ENCODE measurements around the gene FMN1. TPM values are rescaled to one million over a fixed set of nuclear protein-coding genes. Genes with fewer than 3 reads are reported as not detected.
A peak's percentile ranks its signal among the peaks of the same experiment; 100 is the strongest.

The FMN1 gene
- total RNA-seq, 1 experiment from 2014 or later: 1.2 TPM

GRCh38 chr15:32828507-32829186, 365.9 kb downstream of the FMN1 start:
- no peak overlapping the region for H3K4me3 Mint-ChIP-seq (ENCODE audit: unreplicated experiment)
- POLR2A ChIA-PET: no interaction called here
- intact Hi-C loops (cut with micrococcal nuclease): no loop called here
- H3K27me3 Mint-ChIP-seq (ENCODE audit: insufficient read depth, unreplicated experiment): no peaks in the 10 kb centered on the region
- H3K4me1 Mint-ChIP-seq (ENCODE audit: insufficient read depth, unreplicated experiment): peaks cover 16% of the 10 kb centered on the region
- no TSS peak for BruUV-seq (replicated peaks)
- no peak overlapping the region for H3K27ac Mint-ChIP-seq (ENCODE audit: low read depth, unreplicated experiment)
- DNase-seq (ENCODE audit: unreplicated experiment): peak; percentile 79
- TF ChIP-seq, protein P1, sequence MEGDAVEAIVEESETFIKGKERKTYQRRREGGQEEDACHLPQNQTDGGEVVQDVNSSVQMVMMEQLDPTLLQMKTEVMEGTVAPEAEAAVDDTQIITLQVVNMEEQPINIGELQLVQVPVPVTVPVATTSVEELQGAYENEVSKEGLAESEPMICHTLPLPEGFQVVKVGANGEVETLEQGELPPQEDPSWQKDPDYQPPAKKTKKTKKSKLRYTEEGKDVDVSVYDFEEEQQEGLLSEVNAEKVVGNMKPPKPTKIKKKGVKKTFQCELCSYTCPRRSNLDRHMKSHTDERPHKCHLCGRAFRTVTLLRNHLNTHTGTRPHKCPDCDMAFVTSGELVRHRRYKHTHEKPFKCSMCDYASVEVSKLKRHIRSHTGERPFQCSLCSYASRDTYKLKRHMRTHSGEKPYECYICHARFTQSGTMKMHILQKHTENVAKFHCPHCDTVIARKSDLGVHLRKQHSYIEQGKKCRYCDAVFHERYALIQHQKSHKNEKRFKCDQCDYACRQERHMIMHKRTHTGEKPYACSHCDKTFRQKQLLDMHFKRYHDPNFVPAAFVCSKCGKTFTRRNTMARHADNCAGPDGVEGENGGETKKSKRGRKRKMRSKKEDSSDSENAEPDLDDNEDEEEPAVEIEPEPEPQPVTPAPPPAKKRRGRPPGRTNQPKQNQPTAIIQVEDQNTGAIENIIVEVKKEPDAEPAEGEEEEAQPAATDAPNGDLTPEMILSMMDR (IDR thresholded peaks at IDR 0.05; ENCODE audit: unreplicated experiment): no peak
- no peaks in the 10 kb centered on the region for H3K9me3 Mint-ChIP-seq (ENCODE audit: unreplicated experiment)
- H3K36me3 Mint-ChIP-seq (ENCODE audit: insufficient read depth, unreplicated experiment): no peaks in the 10 kb centered on the region
- CTCF ChIA-PET: interaction anchor here (0.7 to 1.1 kb wide), 3 partner anchors 15 to 142 kb away, joined by 3 to 5 read pairs (median 4); no protein-coding TSS in a partner anchor

GRCh38 chr15:32826685-32827084, 367.8 kb downstream of the FMN1 start:
- no peaks in the 10 kb centered on the region for H3K36me3 Mint-ChIP-seq (ENCODE audit: insufficient read depth, unreplicated experiment)
- TF ChIP-seq, protein P1 (IDR thresholded peaks at IDR 0.05; ENCODE audit: unreplicated experiment): no peak
- BruUV-seq (replicated peaks): no TSS peak
- no peak for DNase-seq (ENCODE audit: unreplicated experiment)
- intact Hi-C loops (cut with micrococcal nuclease): no loop called here
- ChIA-PET POLR2A (no interaction called here), CTCF (interaction anchor here (0.5 to 1.9 kb wide), 5 partner anchors 18 to 168 kb away, joined by 3 to 12 read pairs (median 5); no protein-coding TSS in a partner anchor)
- H3K9me3 Mint-ChIP-seq (ENCODE audit: unreplicated experiment): no peaks in the 10 kb centered on the region
- no peaks in the 10 kb centered on the region for H3K27me3 Mint-ChIP-seq (ENCODE audit: insufficient read depth, unreplicated experiment)
- H3K4me3 Mint-ChIP-seq (ENCODE audit: unreplicated experiment): no peak overlapping the region
- H3K4me1 Mint-ChIP-seq (ENCODE audit: insufficient read depth, unreplicated experiment): peaks cover 16% of the 10 kb centered on the region
- H3K27ac Mint-ChIP-seq (ENCODE audit: low read depth, unreplicated experiment): no peak overlapping the region

GRCh38 chr15:32825219-32825618, 369.3 kb downstream of the FMN1 start:
- Mint-ChIP-seq H3K27ac (ENCODE audit: low read depth, unreplicated experiment) (peak overlapping the region; percentile 21), H3K36me3 (ENCODE audit: insufficient read depth, unreplicated experiment) (no peaks in the 10 kb centered on the region), H3K27me3 (ENCODE audit: insufficient read depth, unreplicated experiment) (no peaks in the 10 kb centered on the region), H3K4me3 (ENCODE audit: unreplicated experiment) (peak overlapping the region; percentile 0), H3K4me1 (ENCODE audit: insufficient read depth, unreplicated experiment) (peaks cover 16% of the 10 kb centered on the region), H3K9me3 (ENCODE audit: unreplicated experiment) (no peaks in the 10 kb centered on the region)
- ChIA-PET POLR2A (no interaction called here), CTCF (interaction anchor here (0.5 to 1.3 kb wide), 5 partner anchors 17 to 165 kb away, joined by 3 to 9 read pairs (median 4); no protein-coding TSS in a partner anchor)
- intact Hi-C loops (cut with micrococcal nuclease): loop anchor here (1.0 kb wide), 1 partner anchor 163 kb away; no protein-coding TSS in a partner anchor
- BruUV-seq (replicated peaks): no TSS peak
- TF ChIP-seq, protein P1 (IDR thresholded peaks at IDR 0.05; ENCODE audit: unreplicated experiment): no peak
- DNase-seq (ENCODE audit: unreplicated experiment): peak; percentile 45

GRCh38 chr15:32824777-32825176, 369.7 kb downstream of the FMN1 start:
- Mint-ChIP-seq H3K27ac (ENCODE audit: low read depth, unreplicated experiment) (peak overlapping the region; percentile 21), H3K4me3 (ENCODE audit: unreplicated experiment) (peak overlapping the region; percentile 0), H3K27me3 (ENCODE audit: insufficient read depth, unreplicated experiment) (no peaks in the 10 kb centered on the region), H3K36me3 (ENCODE audit: insufficient read depth, unreplicated experiment) (no peaks in the 10 kb centered on the region), H3K4me1 (ENCODE audit: insufficient read depth, unreplicated experiment) (peaks cover 16% of the 10 kb centered on the region), H3K9me3 (ENCODE audit: unreplicated experiment) (no peaks in the 10 kb centered on the region)
- CTCF ChIA-PET: interaction anchor here (0.8 to 1.3 kb wide), 5 partner anchors 19 to 164 kb away, joined by 3 to 9 read pairs (median 4); no protein-coding TSS in a partner anchor
- POLR2A ChIA-PET: interaction anchor here (0.7 kb wide), 1 partner anchor 38 kb away, joined by 3 read pairs; no protein-coding TSS in a partner anchor
- intact Hi-C loops (cut with micrococcal nuclease): loop anchor here (1.0 kb wide), 1 partner anchor 162 kb away; no protein-coding TSS in a partner anchor
- BruUV-seq (replicated peaks): no TSS peak
- peak; percentile 67 for DNase-seq (ENCODE audit: unreplicated experiment)
- TF ChIP-seq, protein P1 (IDR thresholded peaks at IDR 0.05; ENCODE audit: unreplicated experiment): no peak

Measured in MCF 10A (cell line).